H9 (cell line): Measurements from ENCODE around the gene BBS4. TPM values are rescaled to one million over a fixed set of nuclear protein-coding genes. Genes with fewer than 3 reads are reported as not detected.

Source experiments
- DNase-seq: peaks from one replicate; pipeline ENCODE4 v3.0.0-alpha.2; 2017
- H2AFZ ChIP-seq: one replicate; pipeline ENCODE4 v1.6.1; 2013; ENCODE audit warnings: mild to moderate bottlenecking, low read length, control low read depth, moderate library complexity
- H2AK5ac ChIP-seq: 2 replicates; pipeline ENCODE4 v1.6.1; 2013; ENCODE audit warnings: low read length, control low read depth, mixed read lengths; ENCODE audit not compliant: insufficient read length
- H2BK120ac ChIP-seq: one replicate; pipeline ENCODE4 v1.6.1; 2013; ENCODE audit warnings: low read depth, mild to moderate bottlenecking, low read length, control low read depth, inconsistent platforms; ENCODE audit not compliant: poor library complexity, severe bottlenecking
- H2BK12ac ChIP-seq: 2 replicates; pipeline ENCODE4 v1.6.1; 2013; ENCODE audit warnings: low read length, control low read depth, mixed read lengths, low read depth; ENCODE audit not compliant: insufficient read length
- H2BK15ac ChIP-seq: 2 replicates; pipeline ENCODE4 v1.6.1; 2013; ENCODE audit warnings: low read depth, low read length, control low read depth
- H2BK20ac ChIP-seq: one replicate; pipeline ENCODE4 v1.6.1; 2013; ENCODE audit warnings: low read depth, mild to moderate bottlenecking, low read length, control low read depth, inconsistent platforms; ENCODE audit not compliant: poor library complexity, severe bottlenecking
- H2BK5ac ChIP-seq: 2 replicates; pipeline ENCODE4 v1.6.1; 2013; ENCODE audit warnings: low read length, control low read depth, mixed read lengths; ENCODE audit not compliant: insufficient read length
- H3K14ac ChIP-seq: 2 replicates; pipeline ENCODE4 v1.6.1; 2013; ENCODE audit warnings: low read length, control low read depth; ENCODE audit not compliant: insufficient read depth
- H3K18ac ChIP-seq: 2 replicates; pipeline ENCODE4 v1.6.1; 2013; ENCODE audit warnings: low read depth, mild to moderate bottlenecking, mixed read lengths, low read length, control low read depth; ENCODE audit not compliant: insufficient read length
- H3K23ac ChIP-seq: 2 replicates; pipeline ENCODE4 v1.6.1; 2013; ENCODE audit warnings: low read length, control low read depth, mixed read lengths, low read depth; ENCODE audit not compliant: insufficient read length
- H3K23me2 ChIP-seq: 2 replicates; pipeline ENCODE4 v1.6.1; 2013; ENCODE audit warnings: low read depth, mild to moderate bottlenecking, mixed read lengths, low read length, control low read depth; ENCODE audit not compliant: insufficient read length, poor library complexity, severe bottlenecking
- H3K27ac ChIP-seq: 2 replicates; pipeline ENCODE4 v1.5.1; 2013; ENCODE audit warnings: low read length, control low read depth, mixed read lengths, low read depth; ENCODE audit not compliant: insufficient read length
- H3K27me3 ChIP-seq: 2 replicates; pipeline ENCODE4 v1.6.1; 2013; ENCODE audit warnings: low read length, control low read depth, inconsistent platforms; ENCODE audit not compliant: insufficient read depth
- H3K4ac ChIP-seq: 2 replicates; pipeline ENCODE4 v1.6.1; 2013; ENCODE audit warnings: low read depth, mild to moderate bottlenecking, control low read depth, inconsistent platforms, low read length, moderate library complexity
- H3K4me1 ChIP-seq: 2 replicates; pipeline ENCODE4 v1.6.1; 2013; ENCODE audit warnings: low read length, control low read depth, inconsistent platforms; ENCODE audit not compliant: insufficient read depth
- H3K4me2 ChIP-seq: 2 replicates; pipeline ENCODE4 v1.6.1; 2013; ENCODE audit warnings: low read length, control low read depth, mixed read lengths; ENCODE audit not compliant: insufficient read length, insufficient read depth
- H3K56ac ChIP-seq: 2 replicates; pipeline ENCODE4 v1.6.1; 2013; ENCODE audit warnings: low read depth, mild to moderate bottlenecking, mixed read lengths, low read length, control low read depth; ENCODE audit not compliant: insufficient read length
- H3K79me1 ChIP-seq: 2 replicates; pipeline ENCODE4 v1.6.1; 2013; ENCODE audit warnings: low read depth, mild to moderate bottlenecking, moderate library complexity, low read length, control low read depth, inconsistent platforms; ENCODE audit not compliant: insufficient read depth, poor library complexity, severe bottlenecking
- H3K79me2 ChIP-seq: 2 replicates; pipeline ENCODE4 v1.6.1; 2013; ENCODE audit warnings: low read length, control low read depth, inconsistent platforms; ENCODE audit not compliant: insufficient read depth
- H3K9ac ChIP-seq: 2 replicates; pipeline ENCODE4 v1.6.1; 2013; ENCODE audit warnings: low read length, control low read depth, mixed read lengths; ENCODE audit not compliant: insufficient read length; ENCODE audit errors: extremely low read depth
- H3K9me3 ChIP-seq: one replicate; pipeline ENCODE4 v1.6.1; 2013; ENCODE audit warnings: low read depth, low read length, inconsistent platforms; ENCODE audit not compliant: control insufficient read depth
- H3T11ph ChIP-seq: one replicate; pipeline ENCODE4 v1.6.1; 2013; ENCODE audit warnings: mild to moderate bottlenecking, low read length, control low read depth, inconsistent platforms
- H4K20me1 ChIP-seq: one replicate; pipeline ENCODE4 v1.6.1; 2013; ENCODE audit not compliant: control insufficient read depth, insufficient read length, insufficient read depth
- H4K5ac ChIP-seq: 2 replicates; pipeline ENCODE4 v1.6.1; 2013; ENCODE audit warnings: low read depth, mild to moderate bottlenecking, mixed read lengths, low read length, control low read depth; ENCODE audit not compliant: insufficient read length
- H4K8ac ChIP-seq: replicated peaks from 2 replicates; pipeline ENCODE4 v1.6.1; 2013; ENCODE audit warnings: low read length, control low read depth, mixed read lengths, low read depth; ENCODE audit not compliant: insufficient read length
- H4K91ac ChIP-seq: 2 replicates; pipeline ENCODE4 v1.6.1; 2013; ENCODE audit warnings: low read depth, mild to moderate bottlenecking, moderate library complexity, mixed read lengths, low read length, control low read depth; ENCODE audit not compliant: insufficient read length
- H3K27ac Mint-ChIP-seq, 3 experiments: 2 replicates in 2 of 3; 3 replicates in 1 of 3; pipeline ENCODE4 v1.8.0; 2020 to 2021; ENCODE audit warnings: mixed read lengths in 3 of 3, mild to moderate bottlenecking in 1 of 3, moderate library complexity in 1 of 3
- H3K27me3 Mint-ChIP-seq: 2 replicates; pipeline ENCODE4 v1.8.0; 2021; ENCODE audit warnings: low read depth, mild to moderate bottlenecking, moderate library complexity, mixed read lengths
- H3K36me3 Mint-ChIP-seq, 3 experiments: 2 replicates in 2 of 3; 3 replicates in 1 of 3; pipeline ENCODE4 v1.8.0; 2020 to 2021; ENCODE audit warnings: low read depth in 3 of 3, mixed read lengths in 3 of 3; ENCODE audit not compliant: insufficient read depth in 1 of 3
- H3K4me1 Mint-ChIP-seq, 2 experiments: 2 replicates each; pipeline ENCODE4 v1.8.0; 2020; ENCODE audit warnings: mixed read lengths in 2 of 2
- H3K4me3 Mint-ChIP-seq, 2 experiments: 2 replicates in 1 of 2; 3 replicates in 1 of 2; pipeline ENCODE4 v1.8.0; 2020 to 2021; ENCODE audit warnings: mild to moderate bottlenecking in 2 of 2, mixed read lengths in 2 of 2, moderate library complexity in 1 of 2
- H3K9me3 Mint-ChIP-seq, 2 experiments: 2 replicates in 1 of 2; 3 replicates in 1 of 2; pipeline ENCODE4 v1.8.0; 2020; ENCODE audit warnings: mild to moderate bottlenecking in 2 of 2, mixed read lengths in 2 of 2, moderate library complexity in 1 of 2
- WGBS: extraction: QIAGEN DNeasy Blood & Tissue Kit; methylation state at CpG from one replicate; pipeline ENCODE4 v1.1.7; 2013; ENCODE audit warnings: missing lambda C conversion rate, low lambda C conversion rate, mixed read lengths; ENCODE audit not compliant: insufficient read length; ENCODE audit errors: extremely low coverage; 5-methylcytosine and 5-hydroxymethylcytosine counted together
- total RNA-seq: library from RNA; stranded (reverse); gene quantifications from 2 replicates; pipeline ENCODE4 v1.2.1, GENCODE V29; 2021
- TF ChIP-seq, protein P1 (sequence below): fragments of 200-600 bp; sonication (generic); conservative IDR thresholded peaks from 3 replicates; pipeline ENCODE4 v1.8.0; 2021; ENCODE audit warnings: antibody characterized with exemption, mild to moderate bottlenecking

BBS4 gene
- total RNA-seq, 1 experiment from 2014 or later, result 27.3 TPM

DNA sequence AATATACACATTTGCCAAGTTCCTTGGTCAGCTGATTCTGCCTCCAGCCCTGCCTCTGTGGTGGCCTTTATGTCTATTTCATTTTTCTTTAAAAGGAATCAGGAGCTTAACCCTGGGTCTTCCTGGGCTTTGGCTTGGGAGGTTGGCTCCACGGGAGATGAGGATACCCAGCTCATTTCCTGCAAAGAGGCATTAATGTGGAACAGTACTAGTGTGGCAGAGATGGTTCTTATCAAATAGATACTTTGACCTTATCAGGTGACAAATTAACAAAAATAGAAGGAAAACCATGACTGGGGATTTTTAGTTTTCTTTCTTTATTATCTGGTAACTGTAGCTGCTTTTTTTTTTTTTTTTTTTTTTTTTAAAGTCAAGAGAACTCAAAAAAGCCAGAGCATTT, 42.8 kb downstream of the BBS4 start:
- Histone ChIP-seq H3K79me2 (no peaks in the 10 kb centered on the region), H3T11ph (no peak overlapping the region), H2BK12ac (no peak overlapping the region), H2BK120ac (no peak overlapping the region), H3K9ac (no peak overlapping the region), H2AFZ (no peak overlapping the region), H3K4me1 (no peaks in the 10 kb centered on the region), H3K23me2 (no peaks in the 10 kb centered on the region), H3K27ac (no peak overlapping the region), H2AK5ac (no peak overlapping the region), H4K91ac (no peak overlapping the region), H4K20me1 (no peaks in the 10 kb centered on the region), H3K18ac (no peak overlapping the region), H4K8ac (no peak overlapping the region), H3K14ac (no peak overlapping the region), H3K56ac (no peak overlapping the region), H3K27me3 (no peaks in the 10 kb centered on the region), H3K4ac (no peak overlapping the region), H3K4me2 (no peak overlapping the region), H2BK5ac (no peak overlapping the region), H3K9me3 (no peaks in the 10 kb centered on the region), H2BK20ac (no peak overlapping the region), H4K5ac (no peak overlapping the region), H3K79me1 (no peaks in the 10 kb centered on the region), H2BK15ac (no peak overlapping the region), H3K23ac (no peak overlapping the region)
- H3K36me3 Mint-ChIP-seq, result peaks cover 7 to 29% (median 26%) of the 10 kb centered on the region in 3 experiments; a peak in 5 of 7 replicates
- H3K4me3 Mint-ChIP-seq, result no peak overlapping the region
- no peaks in the 10 kb centered on the region for H3K9me3 Mint-ChIP-seq
- DNase-seq, result no peak
- no peaks in the 10 kb centered on the region for H3K27me3 Mint-ChIP-seq
- peak overlapping the region in 1 of 3 experiments; percentile 62; a peak in 1 of 7 replicates for H3K27ac Mint-ChIP-seq
- peaks cover 5% of the 10 kb centered on the region in 2 experiments; a peak in 2 of 4 replicates for H3K4me1 Mint-ChIP-seq
- TF ChIP-seq, protein P1, sequence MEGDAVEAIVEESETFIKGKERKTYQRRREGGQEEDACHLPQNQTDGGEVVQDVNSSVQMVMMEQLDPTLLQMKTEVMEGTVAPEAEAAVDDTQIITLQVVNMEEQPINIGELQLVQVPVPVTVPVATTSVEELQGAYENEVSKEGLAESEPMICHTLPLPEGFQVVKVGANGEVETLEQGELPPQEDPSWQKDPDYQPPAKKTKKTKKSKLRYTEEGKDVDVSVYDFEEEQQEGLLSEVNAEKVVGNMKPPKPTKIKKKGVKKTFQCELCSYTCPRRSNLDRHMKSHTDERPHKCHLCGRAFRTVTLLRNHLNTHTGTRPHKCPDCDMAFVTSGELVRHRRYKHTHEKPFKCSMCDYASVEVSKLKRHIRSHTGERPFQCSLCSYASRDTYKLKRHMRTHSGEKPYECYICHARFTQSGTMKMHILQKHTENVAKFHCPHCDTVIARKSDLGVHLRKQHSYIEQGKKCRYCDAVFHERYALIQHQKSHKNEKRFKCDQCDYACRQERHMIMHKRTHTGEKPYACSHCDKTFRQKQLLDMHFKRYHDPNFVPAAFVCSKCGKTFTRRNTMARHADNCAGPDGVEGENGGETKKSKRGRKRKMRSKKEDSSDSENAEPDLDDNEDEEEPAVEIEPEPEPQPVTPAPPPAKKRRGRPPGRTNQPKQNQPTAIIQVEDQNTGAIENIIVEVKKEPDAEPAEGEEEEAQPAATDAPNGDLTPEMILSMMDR, result no peak
- WGBS, result no CpG with 5 or more reads among the region's 1 CpG
